Measurements from ENCODE around the gene FN3K. TPM values are rescaled to one million over a fixed set of nuclear protein-coding genes. Genes with fewer than 3 reads are reported as not detected.
"Not testable (repeated sequence)": the region's sequence is repeated elsewhere in the genome, so short reads cannot be mapped to it uniquely, and the experiment has no call there.

The FN3K gene
- total and polyA plus RNA-seq, 3 donors from 2014 or later: 12.4 to 31.7 (median 29.7) TPM

DNA sequence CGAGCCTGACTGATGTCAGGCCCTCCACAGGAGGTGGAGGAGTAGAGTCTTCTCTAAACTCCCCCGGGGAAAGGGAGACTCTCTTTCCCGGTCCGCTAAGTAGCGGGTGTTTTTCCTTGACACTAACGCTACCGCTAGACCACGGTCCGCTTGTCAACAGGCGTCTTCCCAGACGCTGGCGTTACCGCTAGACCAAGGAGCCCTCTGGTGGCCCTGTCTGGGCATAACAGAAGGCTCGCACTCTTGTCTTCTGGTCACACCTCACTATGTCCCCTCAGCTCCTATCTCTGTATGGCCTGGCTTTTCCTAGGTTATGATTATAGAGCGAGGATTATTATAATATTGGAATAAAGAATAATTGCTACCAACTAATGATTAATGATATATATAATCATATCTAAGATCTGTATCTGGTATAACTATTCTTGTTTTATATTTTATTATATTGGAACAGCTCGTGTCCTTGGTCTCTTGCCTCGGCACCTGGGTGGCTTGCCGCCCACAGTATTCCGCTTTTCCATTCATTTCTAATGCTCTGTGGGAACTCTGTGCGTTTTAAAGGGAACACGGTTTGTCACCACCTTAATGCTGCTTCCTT, 42.5 kb downstream of the FN3K start:
- H3K9me3 ChIP-seq; H3K4me1 ChIP-seq; H3K27ac ChIP-seq; intact Hi-C loops (cut with DNase I; ENCODE audit: low total_unique reads); H3K27me3 ChIP-seq; H3K36me3 ChIP-seq (ENCODE audit: low read depth, missing control alignments); H3K4me3 ChIP-seq: not testable (repeated sequence)
- TF ChIP-seq, protein P1, sequence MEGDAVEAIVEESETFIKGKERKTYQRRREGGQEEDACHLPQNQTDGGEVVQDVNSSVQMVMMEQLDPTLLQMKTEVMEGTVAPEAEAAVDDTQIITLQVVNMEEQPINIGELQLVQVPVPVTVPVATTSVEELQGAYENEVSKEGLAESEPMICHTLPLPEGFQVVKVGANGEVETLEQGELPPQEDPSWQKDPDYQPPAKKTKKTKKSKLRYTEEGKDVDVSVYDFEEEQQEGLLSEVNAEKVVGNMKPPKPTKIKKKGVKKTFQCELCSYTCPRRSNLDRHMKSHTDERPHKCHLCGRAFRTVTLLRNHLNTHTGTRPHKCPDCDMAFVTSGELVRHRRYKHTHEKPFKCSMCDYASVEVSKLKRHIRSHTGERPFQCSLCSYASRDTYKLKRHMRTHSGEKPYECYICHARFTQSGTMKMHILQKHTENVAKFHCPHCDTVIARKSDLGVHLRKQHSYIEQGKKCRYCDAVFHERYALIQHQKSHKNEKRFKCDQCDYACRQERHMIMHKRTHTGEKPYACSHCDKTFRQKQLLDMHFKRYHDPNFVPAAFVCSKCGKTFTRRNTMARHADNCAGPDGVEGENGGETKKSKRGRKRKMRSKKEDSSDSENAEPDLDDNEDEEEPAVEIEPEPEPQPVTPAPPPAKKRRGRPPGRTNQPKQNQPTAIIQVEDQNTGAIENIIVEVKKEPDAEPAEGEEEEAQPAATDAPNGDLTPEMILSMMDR (IDR thresholded peaks at IDR 0.05): peak; percentile 29 to 42 (median 30)
- 56 to 83% methylated on average over 21 of the region's 21 CpGs for WGBS, 2 donors
- peak; percentile 53 for DNase-seq

DNA sequence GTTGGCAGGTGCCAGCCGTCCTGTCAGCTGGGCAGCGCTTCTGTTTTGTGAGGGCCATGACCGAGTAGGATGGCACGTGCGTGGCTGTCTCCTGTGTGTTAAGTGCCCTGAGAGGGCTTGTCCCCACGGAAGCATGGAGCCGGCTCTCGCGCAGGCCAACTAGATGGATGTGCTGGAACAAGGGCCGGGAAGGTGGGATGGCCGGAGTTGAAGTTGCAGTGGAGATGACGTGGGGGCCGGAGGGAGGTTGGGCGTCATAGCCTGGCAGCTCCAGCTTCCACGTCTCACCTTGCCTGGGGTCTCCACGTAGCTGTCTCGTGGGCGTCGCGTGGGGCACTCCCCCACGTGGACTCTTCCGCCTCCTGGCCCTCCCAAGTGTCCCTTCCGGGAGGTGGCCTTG, 44.1 kb downstream of the FN3K start:
- no peak overlapping the region for H3K27ac ChIP-seq
- no peak for DNase-seq
- 82 to 88% methylated on average over 8 to 23 of the region's 23 CpGs for WGBS, 2 donors
- TF ChIP-seq, protein P1 (IDR thresholded peaks at IDR 0.05): no peak
- no peak for TF ChIP-seq POLR2A (IDR thresholded peaks at IDR 0.05)
- no peaks in the 10 kb centered on the region for H3K27me3 ChIP-seq
- no peak overlapping the region for H3K4me3 ChIP-seq
- peaks cover 3% of the 10 kb centered on the region for H3K4me1 ChIP-seq
- no peaks in the 10 kb centered on the region for H3K36me3 ChIP-seq (ENCODE audit: low read depth, missing control alignments)
- intact Hi-C loops (cut with DNase I; ENCODE audit: low total_unique reads): no loop called here
- no peaks in the 10 kb centered on the region for H3K9me3 ChIP-seq

DNA sequence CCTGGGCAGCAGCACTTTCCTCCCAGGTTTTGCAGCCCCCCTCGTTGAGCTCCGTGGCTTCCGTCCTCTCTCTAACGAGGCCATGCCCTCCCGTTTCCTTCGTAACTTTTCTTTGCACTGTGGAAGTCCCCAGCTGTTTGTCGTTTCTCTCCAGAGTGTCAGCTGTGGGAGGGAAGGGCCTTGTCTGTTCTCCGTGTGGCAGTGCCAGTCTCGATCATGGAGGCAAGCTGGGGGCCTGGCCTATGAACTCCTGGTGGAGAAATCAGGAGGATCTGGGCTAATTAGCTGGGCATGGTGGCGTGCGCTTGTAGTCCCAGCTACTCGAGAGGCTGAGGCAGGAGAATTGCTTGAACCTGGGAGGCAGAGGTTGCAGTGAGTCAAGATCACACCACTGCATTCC, 44.8 kb downstream of the FN3K start:
- intact Hi-C loops (cut with DNase I; ENCODE audit: low total_unique reads): no loop called here
- Histone ChIP-seq H3K4me3 (no peak overlapping the region), H3K4me1 (peaks cover 3% of the 10 kb centered on the region), H3K27me3 (no peaks in the 10 kb centered on the region), H3K27ac (no peak overlapping the region), H3K9me3 (no peaks in the 10 kb centered on the region), H3K36me3 (ENCODE audit: low read depth, missing control alignments) (no peaks in the 10 kb centered on the region)
- 66 to 75% methylated on average over 12 of the region's 12 CpGs for WGBS, 2 donors
- no peak for TF ChIP-seq POLR2A (IDR thresholded peaks at IDR 0.05)
- TF ChIP-seq, protein P1 (IDR thresholded peaks at IDR 0.05): no peak
- no peak for DNase-seq

DNA sequence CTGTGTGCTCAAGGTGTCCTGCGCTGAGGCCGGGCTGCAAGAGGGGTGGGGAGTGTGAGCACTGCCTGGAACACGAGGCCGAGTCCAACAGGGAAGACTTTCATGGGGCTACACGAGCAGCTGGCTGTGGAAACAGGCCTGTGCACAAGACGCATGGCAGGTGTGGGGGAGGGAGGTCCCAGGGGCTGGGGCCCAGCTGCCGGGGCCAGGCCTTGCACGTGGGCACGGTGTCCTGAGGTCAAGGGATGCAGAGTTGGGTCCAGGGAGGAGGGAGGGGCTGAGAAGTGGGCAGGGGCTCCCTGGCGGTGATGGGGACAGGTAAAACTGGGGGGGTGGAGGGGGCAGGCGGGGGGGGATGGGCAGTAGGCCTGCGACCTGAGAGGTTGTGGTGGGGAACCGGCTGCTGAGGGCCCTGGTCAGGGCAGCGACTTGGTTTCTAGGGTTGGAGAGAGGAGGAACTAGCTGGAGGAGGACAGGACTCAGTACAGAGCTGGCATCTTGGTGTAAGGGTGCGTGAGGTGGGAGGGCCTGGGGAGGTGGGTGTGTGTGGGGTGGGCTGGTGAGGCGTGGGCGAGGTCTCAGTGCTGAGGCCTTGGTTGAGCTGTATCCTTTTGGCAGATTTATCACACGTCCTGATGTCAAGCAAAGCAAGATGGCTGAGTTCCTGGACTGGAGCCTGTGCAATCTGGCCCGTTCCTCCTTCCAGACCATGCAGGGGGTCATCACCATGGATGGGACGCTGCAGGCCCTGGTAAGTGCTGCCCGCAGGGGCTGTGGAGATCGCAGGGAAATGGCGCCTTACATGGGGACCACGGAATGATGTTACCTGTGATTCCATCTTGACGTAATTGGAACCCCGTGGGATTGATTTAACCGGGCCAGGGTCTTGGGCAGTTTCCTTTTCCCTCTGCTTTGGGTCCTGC, 45.8 kb downstream of the FN3K start:
- no peak overlapping the region for H3K4me3 ChIP-seq
- no peak overlapping the region for H3K27ac ChIP-seq
- no peaks in the 10 kb centered on the region for H3K36me3 ChIP-seq (ENCODE audit: low read depth, missing control alignments)
- H3K27me3 ChIP-seq: no peaks in the 10 kb centered on the region
- H3K4me1 ChIP-seq: peaks cover 3% of the 10 kb centered on the region
- TF ChIP-seq, protein P1 (IDR thresholded peaks at IDR 0.05): no peak
- TF ChIP-seq POLR2A (IDR thresholded peaks at IDR 0.05): no peak
- DNase-seq: no peak
- intact Hi-C loops (cut with DNase I; ENCODE audit: low total_unique reads): no loop called here
- 75 to 76% methylated on average over 19 to 27 of the region's 27 CpGs for WGBS, 2 donors
- H3K9me3 ChIP-seq: no peaks in the 10 kb centered on the region

All from testis (tissue), 3 donors.